ENCODE data around the gene MXRA5.

MXRA5 gene

DNA sequence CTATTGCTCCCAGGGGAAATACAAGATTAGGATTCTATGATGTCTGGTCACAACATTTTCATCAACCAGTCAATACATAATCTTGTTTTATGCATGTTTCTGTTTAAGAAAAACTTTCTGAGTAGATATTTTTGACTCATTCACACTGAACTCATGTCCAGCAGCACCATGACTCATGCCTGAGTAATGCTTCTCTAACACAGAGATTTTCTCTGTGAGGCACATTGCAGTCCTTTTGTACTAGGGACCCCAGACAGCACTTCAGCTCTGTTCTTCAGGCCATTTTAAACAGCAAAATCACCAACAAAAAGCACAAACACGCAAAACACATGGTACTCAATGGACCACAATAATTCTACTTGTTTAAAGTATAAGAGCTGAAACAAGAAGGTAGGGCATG, 83.6 kb downstream of the MXRA5 start:
- no peak for DNase-seq (ENCODE audit: low spot score)
- TF ChIP-seq, protein P1, sequence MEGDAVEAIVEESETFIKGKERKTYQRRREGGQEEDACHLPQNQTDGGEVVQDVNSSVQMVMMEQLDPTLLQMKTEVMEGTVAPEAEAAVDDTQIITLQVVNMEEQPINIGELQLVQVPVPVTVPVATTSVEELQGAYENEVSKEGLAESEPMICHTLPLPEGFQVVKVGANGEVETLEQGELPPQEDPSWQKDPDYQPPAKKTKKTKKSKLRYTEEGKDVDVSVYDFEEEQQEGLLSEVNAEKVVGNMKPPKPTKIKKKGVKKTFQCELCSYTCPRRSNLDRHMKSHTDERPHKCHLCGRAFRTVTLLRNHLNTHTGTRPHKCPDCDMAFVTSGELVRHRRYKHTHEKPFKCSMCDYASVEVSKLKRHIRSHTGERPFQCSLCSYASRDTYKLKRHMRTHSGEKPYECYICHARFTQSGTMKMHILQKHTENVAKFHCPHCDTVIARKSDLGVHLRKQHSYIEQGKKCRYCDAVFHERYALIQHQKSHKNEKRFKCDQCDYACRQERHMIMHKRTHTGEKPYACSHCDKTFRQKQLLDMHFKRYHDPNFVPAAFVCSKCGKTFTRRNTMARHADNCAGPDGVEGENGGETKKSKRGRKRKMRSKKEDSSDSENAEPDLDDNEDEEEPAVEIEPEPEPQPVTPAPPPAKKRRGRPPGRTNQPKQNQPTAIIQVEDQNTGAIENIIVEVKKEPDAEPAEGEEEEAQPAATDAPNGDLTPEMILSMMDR (IDR thresholded peaks at IDR 0.05; ENCODE audit: extremely low read depth, missing control alignments) = no peak
